Transverse colon (tissue), 4 donors: ENCODE measurements around the gene GRAMD2B. TPM values are rescaled to one million over a fixed set of nuclear protein-coding genes. Genes with fewer than 3 reads are reported as not detected.

Experiments
- DNase-seq: peaks from one replicate; pipeline ENCODE4 v3.0.0-alpha.2; 2019
- H3K27ac ChIP-seq, 4 donors: fragments of 200-600 bp; sonication (generic); 2 replicates each; pipeline ENCODE4 v1.5.1; 2016 to 2018; ENCODE audit warnings: inconsistent platforms in 4 of 4
- H3K27me3 ChIP-seq: fragments of 200-600 bp; sonication (generic); 2 replicates; pipeline ENCODE4 v1.5.1; 2017; ENCODE audit warnings: inconsistent platforms
- H3K36me3 ChIP-seq, 4 donors: fragments of 200-600 bp; sonication (generic); 2 replicates each; pipeline ENCODE4 v1.5.1; 2017 to 2019; ENCODE audit warnings: inconsistent platforms in 4 of 4
- H3K4me1 ChIP-seq, 4 donors: fragments of 200-600 bp; sonication (generic); 2 replicates each; pipeline ENCODE4 v1.5.1; 2017 to 2020; ENCODE audit warnings: inconsistent platforms in 4 of 4
- H3K4me3 ChIP-seq, 4 donors: fragments of 200-600 bp; sonication (generic); 1 replicate in 1 of 4; 2 replicates in 3 of 4; pipeline versions ENCODE4 v1.5.1 to v1.6.1; 2017 to 2019; ENCODE audit warnings: inconsistent platforms in 4 of 4
- H3K9me3 ChIP-seq, 2 donors: fragments of 200-600 bp; sonication (generic); 2 replicates each; pipeline ENCODE4 v1.5.1; 2017 to 2019; ENCODE audit warnings: inconsistent platforms in 2 of 2
- CTCF ChIP-seq, 5 experiments: fragments of 200-600 bp in 3 of 5; fragments of 450-650 bp in 2 of 5; sonication (generic) in 3 of 5; IDR thresholded peaks; 1 replicate in 2 of 5; 2 replicates in 3 of 5; pipeline ENCODE4 v1.5.1; 2016 to 2017; ENCODE audit warnings: antibody characterized with exemption in 5 of 5, inconsistent platforms in 3 of 5, mild to moderate bottlenecking in 2 of 5, moderate library complexity in 1 of 5
- EP300 ChIP-seq: sonication (generic); formaldehyde crosslinking; IDR thresholded peaks from one replicate; pipeline ENCODE4 v1.6.1; 2017; ENCODE audit warnings: antibody characterized with exemption, low read depth
- POLR2A ChIP-seq: fragments of 450-650 bp; IDR thresholded peaks from one replicate; pipeline ENCODE4 v1.6.1; 2016; ENCODE audit warnings: antibody characterized with exemption, mild to moderate bottlenecking, moderate library complexity
- POLR2AphosphoS5 ChIP-seq, 3 donors: sonication (generic); formaldehyde crosslinking; IDR thresholded peaks; one replicate each; pipeline ENCODE4 v1.6.1; 2016; ENCODE audit warnings: antibody characterized with exemption in 3 of 3
- WGBS, 2 donors: methylation state at CpG; one replicate each; pipeline ENCODE4 v1.1.5; 2018; ENCODE audit warnings: low coverage in 1 of 2; 5-methylcytosine and 5-hydroxymethylcytosine counted together
- in situ Hi-C, 4 donors: fragments of 200-750 bp; cut with MboI; loops; one replicate each; pipeline versions ENCODE4 v1.15.0 to v1.15.1; 2017; ENCODE audit warnings: low sequenced_read_pairs in 3 of 4, low pct_ligation_motif_present in 1 of 4, low pct_unique_long_range_greater_than_20kb in 1 of 4
- intact Hi-C: fragments of 100-400 bp; cut with DNase I; formaldehyde crosslinking; loops from one replicate; pipeline ENCODE4 v1.15.1; 2023; ENCODE audit warnings: low total_unique reads
- total RNA-seq, 4 donors: library from RNA; depleted of rRNA; stranded (reverse); fragments of >200 nt; gene quantifications; one replicate each; pipeline ENCODE4 v1.1.0, GENCODE V29; 2016

Gene GRAMD2B
- total RNA-seq, 4 donors from 2014 or later, result 93.9 to 191 (median 161) TPM

- Histone ChIP-seq H3K27me3 (no peaks in the 10 kb centered on the region), H3K4me1 (peaks cover 6 to 25% (median 11%) of the 10 kb centered on the region in 4 donors), H3K4me3 (no peak overlapping the region), H3K9me3 (no peaks in the 10 kb centered on the region), H3K36me3 (no peaks in the 10 kb centered on the region), H3K27ac (no peak overlapping the region)
- intact Hi-C loops (loop anchor here (10.0 kb wide), 1 partner anchor 54 kb away; no protein-coding TSS in a partner anchor), in situ Hi-C loops (no loop called here)
- TF ChIP-seq CTCF (IDR thresholded peaks at IDR 0.05) (no peak), EP300 (no peak), POLR2A (no peak)
- WGBS, 2 donors, result 86 to 87% methylated on average over 4 to 5 of the region's 5 CpGs
- DNase-seq, result no peak
These were observed 4.1 kb upstream of the GRAMD2B start for GRCh38 chr5:126419102-126419501.

GRCh38 chr5:126428421-126428820 is 5.2 kb downstream of the GRAMD2B start:
- peaks cover 7 to 27% (median 11%) of the 10 kb centered on the region in 4 donors for H3K4me1 ChIP-seq
- TF ChIP-seq EP300 (no peak), POLR2AphosphoS5 (IDR thresholded peaks at IDR 0.05) (no peak), POLR2A (no peak), CTCF (IDR thresholded peaks at IDR 0.05) (no peak)
- intact Hi-C loops, result no loop called here
- 0 to 46% methylated on average over 2 of the region's 2 CpGs for WGBS, 2 donors
- no peaks in the 10 kb centered on the region for H3K27me3 ChIP-seq
- H3K9me3 ChIP-seq, result no peaks in the 10 kb centered on the region
- H3K36me3 ChIP-seq, result peaks cover 0 to 5% (median 0%) of the 10 kb centered on the region in 4 donors
- no peak overlapping the region for H3K27ac ChIP-seq
- H3K4me3 ChIP-seq, result no peak overlapping the region
- in situ Hi-C loops, result no loop called here
- DNase-seq, result no peak

- Histone ChIP-seq H3K4me1 (peaks cover 5 to 21% (median 6%) of the 10 kb centered on the region in 4 donors), H3K27me3 (no peaks in the 10 kb centered on the region), H3K9me3 (no peaks in the 10 kb centered on the region), H3K36me3 (peaks cover 0 to 5% (median 0%) of the 10 kb centered on the region in 4 donors), H3K4me3 (no peak overlapping the region), H3K27ac (no peak overlapping the region)
- no peak for TF ChIP-seq CTCF (IDR thresholded peaks at IDR 0.05)
- no peak for TF ChIP-seq POLR2AphosphoS5 (IDR thresholded peaks at IDR 0.05)
- TF ChIP-seq EP300, result no peak
- TF ChIP-seq POLR2A, result no peak
- intact Hi-C loops, result no loop called here
- in situ Hi-C loops, result no loop called here
- no peak for DNase-seq
These were observed 7.4 kb downstream of the GRAMD2B start for GRCh38 chr5:126430631-126431030.

GRCh38 chr5:126433701-126434100 is 10.5 kb downstream of the GRAMD2B start:
- no peak for TF ChIP-seq CTCF (IDR thresholded peaks at IDR 0.05)
- no peak for TF ChIP-seq POLR2A
- TF ChIP-seq EP300, result no peak
- no peak for TF ChIP-seq POLR2AphosphoS5 (IDR thresholded peaks at IDR 0.05)

More at GRCh38 chr5:126433701-126434100, 10.5 kb downstream of the GRAMD2B start:
- intact Hi-C loops, result no loop called here
- H3K4me1 ChIP-seq, result peaks cover 9 to 24% (median 14%) of the 10 kb centered on the region in 4 donors
- H3K4me3 ChIP-seq, result no peak overlapping the region
- in situ Hi-C loops, result no loop called here
- H3K27ac ChIP-seq, result peak overlapping the region in 1 of 4 donors; percentile 3
- no peaks in the 10 kb centered on the region for H3K27me3 ChIP-seq
- no peaks in the 10 kb centered on the region for H3K9me3 ChIP-seq
- no peak for DNase-seq
- no peaks in the 10 kb centered on the region for H3K36me3 ChIP-seq
